WERI-Rb-1 (cell line): ENCODE measurements around the gene TXNDC5.

Experiments used
- DNase-seq: peaks from one replicate; pipeline ENCODE4 v3.0.0-alpha.2; 2020
- H3K27ac ChIP-seq: fragments of 250-450 bp; sonication (Bioruptor Pico); 2 replicates; pipeline ENCODE4 v1.5.1; 2020; ENCODE audit warnings: mild to moderate bottlenecking, moderate library complexity
- H3K27me3 ChIP-seq: fragments of 250-450 bp; sonication (Bioruptor Pico); 2 replicates; pipeline ENCODE4 v1.5.1; 2021; ENCODE audit warnings: mild to moderate bottlenecking, low read depth, moderate library complexity; ENCODE audit not compliant: insufficient read depth, severe bottlenecking
- H3K36me3 ChIP-seq: fragments of 250-450 bp; sonication (Bioruptor Pico); 2 replicates; pipeline ENCODE4 v1.5.1; 2020; ENCODE audit warnings: mild to moderate bottlenecking, moderate library complexity
- H3K4me3 ChIP-seq: 2 replicates; pipeline ENCODE4 v1.5.1; 2011; ENCODE audit warnings: low read depth, mild to moderate bottlenecking, control low read depth, low read length
- H3K9me3 ChIP-seq: fragments of 250-450 bp; sonication (Bioruptor Pico); 2 replicates; pipeline ENCODE4 v1.5.1; 2021; ENCODE audit warnings: mild to moderate bottlenecking, moderate library complexity; ENCODE audit not compliant: severe bottlenecking
- CTCF ChIP-seq: IDR thresholded peaks from 2 replicates; pipeline ENCODE4 v1.5.1; 2011; ENCODE audit warnings: low read depth, mild to moderate bottlenecking, control low read depth, inconsistent platforms, low read length

TXNDC5 gene

GRCh38 chr6:7914991-7915789 lies 4.6 kb upstream of the TXNDC5 start:
- no peak overlapping the region for H3K27ac ChIP-seq
- no peaks in the 10 kb centered on the region for H3K27me3 ChIP-seq
- H3K9me3 ChIP-seq, result no peaks in the 10 kb centered on the region
- H3K36me3 ChIP-seq, result no peaks in the 10 kb centered on the region
- TF ChIP-seq CTCF, result no peak
- no peak for DNase-seq
- no peak overlapping the region for H3K4me3 ChIP-seq

- Histone ChIP-seq H3K27me3 (no peaks in the 10 kb centered on the region), H3K36me3 (no peaks in the 10 kb centered on the region; the same call in 1 of the 2 replicates), H3K9me3 (peaks cover 2% of the 10 kb centered on the region), H3K27ac (no peak overlapping the region), H3K4me3 (no peak overlapping the region)
- TF ChIP-seq CTCF, result no peak
- no peak for DNase-seq
These were observed 3.7 kb upstream of the TXNDC5 start for GRCh38 chr6:7914311-7914710.

- TF ChIP-seq CTCF, result no peak
- no peak overlapping the region for H3K27ac ChIP-seq
- no peak overlapping the region for H3K4me3 ChIP-seq
- peaks cover under 1% of the 10 kb centered on the region; the same call in 1 of the 2 replicates for H3K36me3 ChIP-seq
- DNase-seq, result no peak
- H3K9me3 ChIP-seq, result peaks cover 2% of the 10 kb centered on the region
- H3K27me3 ChIP-seq, result no peaks in the 10 kb centered on the region
These were observed 2.3 kb upstream of the TXNDC5 start for GRCh38 chr6:7912736-7913517.

GRCh38 chr6:7912024-7912423 lies 1.4 kb upstream of the TXNDC5 start:
- Histone ChIP-seq H3K4me3 (no peak overlapping the region), H3K27ac (no peak overlapping the region), H3K36me3 (peaks cover 4% of the 10 kb centered on the region; the same call in 1 of the 2 replicates), H3K27me3 (no peaks in the 10 kb centered on the region), H3K9me3 (peaks cover 2% of the 10 kb centered on the region)
- no peak for DNase-seq
- no peak for TF ChIP-seq CTCF

- no peak for DNase-seq
- peaks cover 2% of the 10 kb centered on the region for H3K9me3 ChIP-seq
- peak overlapping the region; percentile 72 for H3K4me3 ChIP-seq
- no peaks in the 10 kb centered on the region for H3K27me3 ChIP-seq
- H3K27ac ChIP-seq, result no peak overlapping the region; the same call in 1 of the 2 replicates
- H3K36me3 ChIP-seq, result peaks cover 4% of the 10 kb centered on the region; the same call in 1 of the 2 replicates
- TF ChIP-seq CTCF, result no peak
These were observed 747 bp upstream of the TXNDC5 start for GRCh38 chr6:7911345-7911725.
